ENCODE data around the gene ING4.
A peak's percentile ranks its signal among the peaks of the same experiment; 100 is the strongest.
"Not testable (repeated sequence)": the region's sequence is repeated elsewhere in the genome, so short reads cannot be mapped to it uniquely, and the experiment has no call there.

The ING4 gene

GRCh38 chr12:6662906-6663742 is at the start of gene ING4:
Gene ING4, minus strand, starts transcription at chr12:6663119. Its CDS starts 18 bp downstream, at chr12:6663101.
- H3K4me3 Mint-ChIP-seq, result peak within 1 kb of the TSS; percentile 90
- H3K27ac Mint-ChIP-seq (ENCODE audit: low read depth), result peak within 1 kb of the TSS; percentile 78
- H3K9me3 Mint-ChIP-seq, result no peaks in the 10 kb centered on the region
- DNase-seq (ENCODE audit: low spot score in 2 of 2) (peak; percentile 90 to 97), ATAC-seq (replicated peaks; ENCODE audit: extremely low read depth, poor library complexity, severe bottlenecking) (peak; percentile 100)
- H3K4me1 Mint-ChIP-seq, result peaks cover 25% of the 10 kb centered on the region
- H3K36me3 Mint-ChIP-seq (ENCODE audit: insufficient read depth), result peaks cover 32% of the 10 kb centered on the region
- no peaks in the 10 kb centered on the region for H3K27me3 Mint-ChIP-seq

- Mint-ChIP-seq H3K27me3 (peaks cover 17% of the 10 kb centered on the region), H3K36me3 (ENCODE audit: insufficient read depth) (no peaks in the 10 kb centered on the region), H3K4me3 (peak overlapping the region; percentile 80), H3K4me1 (peaks cover 8% of the 10 kb centered on the region), H3K9me3 (no peaks in the 10 kb centered on the region), H3K27ac (ENCODE audit: low read depth) (peak overlapping the region; percentile 61)
- DNase-seq (ENCODE audit: low spot score in 2 of 2) (no peak), ATAC-seq (replicated peaks; ENCODE audit: extremely low read depth, poor library complexity, severe bottlenecking) (peak; percentile 54)
These were observed 46.1 kb upstream of the ING4 start for GRCh38 chr12:6708960-6709394.

GRCh38 chr12:6708351-6708750 is 45.4 kb upstream of the ING4 start:
- H3K27ac Mint-ChIP-seq (ENCODE audit: low read depth); ATAC-seq (replicated peaks; ENCODE audit: extremely low read depth, poor library complexity, severe bottlenecking); DNase-seq (ENCODE audit: low spot score in 2 of 2); H3K9me3 Mint-ChIP-seq; H3K36me3 Mint-ChIP-seq (ENCODE audit: insufficient read depth); H3K4me1 Mint-ChIP-seq; H3K4me3 Mint-ChIP-seq: not testable (repeated sequence)
- H3K27me3 Mint-ChIP-seq, result peaks cover 24% of the 10 kb centered on the region

- Mint-ChIP-seq H3K4me3 (no peak overlapping the region), H3K27me3 (peaks cover 65% of the 10 kb centered on the region), H3K4me1 (peaks cover 8% of the 10 kb centered on the region), H3K36me3 (ENCODE audit: insufficient read depth) (peaks cover 4% of the 10 kb centered on the region), H3K9me3 (no peaks in the 10 kb centered on the region), H3K27ac (ENCODE audit: low read depth) (no peak overlapping the region)
- ATAC-seq (replicated peaks; ENCODE audit: extremely low read depth, poor library complexity, severe bottlenecking), result no peak
- DNase-seq (ENCODE audit: low spot score in 2 of 2), result no peak
These were observed 40.7 kb upstream of the ING4 start for GRCh38 chr12:6703631-6704030.

- ATAC-seq (replicated peaks; ENCODE audit: extremely low read depth, poor library complexity, severe bottlenecking) (no peak), DNase-seq (ENCODE audit: low spot score in 2 of 2) (no peak)
- peaks cover 8% of the 10 kb centered on the region for H3K4me1 Mint-ChIP-seq
- no peak overlapping the region for H3K27ac Mint-ChIP-seq (ENCODE audit: low read depth)
- peak overlapping the region; percentile 47 for H3K4me3 Mint-ChIP-seq
- H3K9me3 Mint-ChIP-seq, result no peaks in the 10 kb centered on the region
- peaks cover 4% of the 10 kb centered on the region for H3K36me3 Mint-ChIP-seq (ENCODE audit: insufficient read depth)
- H3K27me3 Mint-ChIP-seq, result peaks cover 72% of the 10 kb centered on the region
These were observed 38.3 kb upstream of the ING4 start for GRCh38 chr12:6701078-6701768.

- no peak for DNase-seq (ENCODE audit: low spot score in 2 of 2)
- H3K9me3 Mint-ChIP-seq, result no peaks in the 10 kb centered on the region
- H3K27ac Mint-ChIP-seq (ENCODE audit: low read depth), result no peak within 1 kb of the TSS
- H3K4me3 Mint-ChIP-seq, result peak within 1 kb of the TSS; percentile 59
- peak; percentile 75 for ATAC-seq (replicated peaks; ENCODE audit: extremely low read depth, poor library complexity, severe bottlenecking)
- peaks cover 71% of the 10 kb centered on the region for H3K27me3 Mint-ChIP-seq
- peaks cover 8% of the 10 kb centered on the region for H3K4me1 Mint-ChIP-seq
- peaks cover 4% of the 10 kb centered on the region for H3K36me3 Mint-ChIP-seq (ENCODE audit: insufficient read depth)
These were observed 37.7 kb upstream of the ING4 start, which contains the start of gene PIANP for GRCh38 chr12:6700646-6701051. Gene PIANP, minus strand, starts transcription at chr12:6700815. Its CDS starts 2,754 bp downstream, at chr12:6698061.

- H3K4me1 Mint-ChIP-seq, result peaks cover 8% of the 10 kb centered on the region
- DNase-seq (ENCODE audit: low spot score in 2 of 2) (no peak), ATAC-seq (replicated peaks; ENCODE audit: extremely low read depth, poor library complexity, severe bottlenecking) (peak; percentile 52)
- peaks cover 66% of the 10 kb centered on the region for H3K27me3 Mint-ChIP-seq
- H3K4me3 Mint-ChIP-seq, result peak overlapping the region; percentile 59
- no peak overlapping the region for H3K27ac Mint-ChIP-seq (ENCODE audit: low read depth)
- no peaks in the 10 kb centered on the region for H3K9me3 Mint-ChIP-seq
- peaks cover 4% of the 10 kb centered on the region for H3K36me3 Mint-ChIP-seq (ENCODE audit: insufficient read depth)
These were observed 37.2 kb upstream of the ING4 start for GRCh38 chr12:6699989-6700645.

GRCh38 chr12:6699259-6699988 is 36.5 kb upstream of the ING4 start:
- Mint-ChIP-seq H3K4me3 (peak overlapping the region; percentile 59), H3K4me1 (peaks cover 8% of the 10 kb centered on the region), H3K36me3 (ENCODE audit: insufficient read depth) (peaks cover 4% of the 10 kb centered on the region), H3K27me3 (peaks cover 59% of the 10 kb centered on the region), H3K27ac (ENCODE audit: low read depth) (no peak overlapping the region), H3K9me3 (no peaks in the 10 kb centered on the region)
- ATAC-seq (replicated peaks; ENCODE audit: extremely low read depth, poor library complexity, severe bottlenecking) (no peak), DNase-seq (ENCODE audit: low spot score in 2 of 2) (no peak)

GRCh38 chr12:6698352-6699046 is 35.6 kb upstream of the ING4 start:
- H3K9me3 Mint-ChIP-seq, result no peaks in the 10 kb centered on the region
- H3K27me3 Mint-ChIP-seq, result peaks cover 50% of the 10 kb centered on the region

GRCh38 chr12:6697584-6698351 is 34.8 kb upstream of the ING4 start:
- Mint-ChIP-seq H3K4me3 (no peak overlapping the region), H3K4me1 (peaks cover 9% of the 10 kb centered on the region), H3K27me3 (peaks cover 42% of the 10 kb centered on the region), H3K9me3 (no peaks in the 10 kb centered on the region), H3K27ac (ENCODE audit: low read depth) (no peak overlapping the region), H3K36me3 (ENCODE audit: insufficient read depth) (peaks cover 2% of the 10 kb centered on the region)
- DNase-seq (ENCODE audit: low spot score in 2 of 2) (no peak), ATAC-seq (replicated peaks; ENCODE audit: extremely low read depth, poor library complexity, severe bottlenecking) (peak; percentile 22)

More at GRCh38 chr12:6698352-6699046, 35.6 kb upstream of the ING4 start:
- Mint-ChIP-seq H3K4me1 (peaks cover 8% of the 10 kb centered on the region), H3K4me3 (no peak overlapping the region), H3K36me3 (ENCODE audit: insufficient read depth) (peaks cover 4% of the 10 kb centered on the region), H3K27ac (ENCODE audit: low read depth) (no peak overlapping the region)
- DNase-seq (ENCODE audit: low spot score in 2 of 2), result no peak
- no peak for ATAC-seq (replicated peaks; ENCODE audit: extremely low read depth, poor library complexity, severe bottlenecking)

Data from central memory CD8-positive, alpha-beta T cell (primary cell).